ENCODE data around the gene FADS3. TPM values are rescaled to one million over a fixed set of nuclear protein-coding genes. Genes with fewer than 3 reads are reported as not detected.

Gene FADS3
- total RNA-seq, 1 experiment from 2014 or later = 19.7 TPM

GRCh38 chr11:61873588-61874376, 17.6 kb downstream of the FADS3 start:
- CTCF ChIA-PET = no interaction called here
- BruUV-seq (replicated peaks) = no TSS peak
- intact Hi-C loops (cut with micrococcal nuclease; ENCODE audit: unreplicated experiment) = no loop called here
- Mint-ChIP-seq H3K4me3 (ENCODE audit: low read depth, unreplicated experiment) (no peak overlapping the region), H3K36me3 (ENCODE audit: insufficient read depth, unreplicated experiment) (no peaks in the 10 kb centered on the region), H3K27ac (ENCODE audit: unreplicated experiment) (peak overlapping the region; percentile 39), H3K9me3 (ENCODE audit: low read depth, unreplicated experiment) (no peaks in the 10 kb centered on the region), H3K27me3 (ENCODE audit: unreplicated experiment) (no peaks in the 10 kb centered on the region), H3K4me1 (ENCODE audit: low read depth, unreplicated experiment) (peaks cover 8% of the 10 kb centered on the region)
- TF ChIP-seq, protein P1, sequence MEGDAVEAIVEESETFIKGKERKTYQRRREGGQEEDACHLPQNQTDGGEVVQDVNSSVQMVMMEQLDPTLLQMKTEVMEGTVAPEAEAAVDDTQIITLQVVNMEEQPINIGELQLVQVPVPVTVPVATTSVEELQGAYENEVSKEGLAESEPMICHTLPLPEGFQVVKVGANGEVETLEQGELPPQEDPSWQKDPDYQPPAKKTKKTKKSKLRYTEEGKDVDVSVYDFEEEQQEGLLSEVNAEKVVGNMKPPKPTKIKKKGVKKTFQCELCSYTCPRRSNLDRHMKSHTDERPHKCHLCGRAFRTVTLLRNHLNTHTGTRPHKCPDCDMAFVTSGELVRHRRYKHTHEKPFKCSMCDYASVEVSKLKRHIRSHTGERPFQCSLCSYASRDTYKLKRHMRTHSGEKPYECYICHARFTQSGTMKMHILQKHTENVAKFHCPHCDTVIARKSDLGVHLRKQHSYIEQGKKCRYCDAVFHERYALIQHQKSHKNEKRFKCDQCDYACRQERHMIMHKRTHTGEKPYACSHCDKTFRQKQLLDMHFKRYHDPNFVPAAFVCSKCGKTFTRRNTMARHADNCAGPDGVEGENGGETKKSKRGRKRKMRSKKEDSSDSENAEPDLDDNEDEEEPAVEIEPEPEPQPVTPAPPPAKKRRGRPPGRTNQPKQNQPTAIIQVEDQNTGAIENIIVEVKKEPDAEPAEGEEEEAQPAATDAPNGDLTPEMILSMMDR (IDR thresholded peaks at IDR 0.05; ENCODE audit: unreplicated experiment) = no peak
- DNase-seq = no peak

GRCh38 chr11:61872935-61873565, 18.3 kb downstream of the FADS3 start:
- CTCF ChIA-PET = interaction anchor here (1.1 kb wide), 1 partner anchor 42 kb away, joined by 3 read pairs; no protein-coding TSS in a partner anchor

DNA sequence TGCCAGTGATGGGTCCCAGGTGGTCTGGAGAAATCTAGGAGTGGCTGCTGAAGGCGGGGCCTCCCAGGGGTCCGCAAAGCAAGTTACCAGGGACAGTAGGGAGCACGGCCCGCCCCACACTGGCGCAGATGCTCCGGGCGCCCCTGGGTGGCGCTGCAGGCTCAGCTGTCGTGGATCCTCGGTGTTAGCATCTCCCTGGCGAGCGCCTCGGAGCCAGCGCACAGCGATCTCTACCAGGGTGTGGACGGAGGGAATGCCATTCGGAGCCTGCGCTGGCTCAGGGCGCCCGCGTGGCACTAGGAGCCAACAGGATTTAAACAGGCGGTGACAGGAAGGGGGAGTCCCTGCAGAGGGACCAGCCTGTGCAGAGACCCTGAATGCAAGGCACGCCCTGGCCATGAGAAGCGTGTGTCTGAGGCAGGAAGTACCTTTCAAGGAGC, 20.2 kb downstream of the FADS3 start:
- H3K27ac Mint-ChIP-seq (ENCODE audit: unreplicated experiment) = no peak overlapping the region
- TF ChIP-seq, protein P1 (IDR thresholded peaks at IDR 0.05; ENCODE audit: unreplicated experiment) = peak; percentile 75
- no peaks in the 10 kb centered on the region for H3K27me3 Mint-ChIP-seq (ENCODE audit: unreplicated experiment)
- no peaks in the 10 kb centered on the region for H3K9me3 Mint-ChIP-seq (ENCODE audit: low read depth, unreplicated experiment)
- intact Hi-C loops (cut with micrococcal nuclease; ENCODE audit: unreplicated experiment) = loop anchor here (1.0 kb wide), 1 partner anchor 211 kb away; no protein-coding TSS in a partner anchor
- no TSS peak for BruUV-seq (replicated peaks)
- H3K4me1 Mint-ChIP-seq (ENCODE audit: low read depth, unreplicated experiment) = peaks cover 8% of the 10 kb centered on the region
- no peaks in the 10 kb centered on the region for H3K36me3 Mint-ChIP-seq (ENCODE audit: insufficient read depth, unreplicated experiment)
- DNase-seq = peak; percentile 83
- no peak overlapping the region for H3K4me3 Mint-ChIP-seq (ENCODE audit: low read depth, unreplicated experiment)
- CTCF ChIA-PET = interaction anchor here (0.6 to 1.4 kb wide), 6 partner anchors 74 to 237 kb away, joined by 3 to 9 read pairs (median 3); no protein-coding TSS in a partner anchor

More at GRCh38 chr11:61872935-61873565, 18.3 kb downstream of the FADS3 start:
- no peak overlapping the region for H3K27ac Mint-ChIP-seq (ENCODE audit: unreplicated experiment)
- no peak overlapping the region for H3K4me3 Mint-ChIP-seq (ENCODE audit: low read depth, unreplicated experiment)
- no peaks in the 10 kb centered on the region for H3K9me3 Mint-ChIP-seq (ENCODE audit: low read depth, unreplicated experiment)
- H3K27me3 Mint-ChIP-seq (ENCODE audit: unreplicated experiment) = no peaks in the 10 kb centered on the region
- DNase-seq = no peak
- H3K4me1 Mint-ChIP-seq (ENCODE audit: low read depth, unreplicated experiment) = peaks cover 8% of the 10 kb centered on the region
- TF ChIP-seq, protein P1 (IDR thresholded peaks at IDR 0.05; ENCODE audit: unreplicated experiment) = no peak
- intact Hi-C loops (cut with micrococcal nuclease; ENCODE audit: unreplicated experiment) = no loop called here
- BruUV-seq (replicated peaks) = no TSS peak
- H3K36me3 Mint-ChIP-seq (ENCODE audit: insufficient read depth, unreplicated experiment) = no peaks in the 10 kb centered on the region

GRCh38 chr11:61870541-61871031, 20.8 kb downstream of the FADS3 start:
- TF ChIP-seq, protein P1 (IDR thresholded peaks at IDR 0.05; ENCODE audit: unreplicated experiment) = no peak
- DNase-seq = no peak
- no peaks in the 10 kb centered on the region for H3K36me3 Mint-ChIP-seq (ENCODE audit: insufficient read depth, unreplicated experiment)
- H3K27me3 Mint-ChIP-seq (ENCODE audit: unreplicated experiment) = no peaks in the 10 kb centered on the region
- no peak overlapping the region for H3K4me3 Mint-ChIP-seq (ENCODE audit: low read depth, unreplicated experiment)
- CTCF ChIA-PET = interaction anchor here (0.6 to 1.4 kb wide), 7 partner anchors 27 to 238 kb away, joined by 3 to 9 read pairs (median 3); no protein-coding TSS in a partner anchor
- BruUV-seq (replicated peaks) = no TSS peak
- no peaks in the 10 kb centered on the region for H3K9me3 Mint-ChIP-seq (ENCODE audit: low read depth, unreplicated experiment)
- intact Hi-C loops (cut with micrococcal nuclease; ENCODE audit: unreplicated experiment) = loop anchor here (1.0 kb wide), 1 partner anchor 212 kb away; no protein-coding TSS in a partner anchor
- H3K4me1 Mint-ChIP-seq (ENCODE audit: low read depth, unreplicated experiment) = peaks cover 8% of the 10 kb centered on the region
- H3K27ac Mint-ChIP-seq (ENCODE audit: unreplicated experiment) = no peak overlapping the region

Measured in Calu3 (cell line).